Parathyroid adenoma (tissue), 2 donors: ENCODE measurements around the gene OR8A1.
"Not testable (repeated sequence)": the region's sequence is repeated elsewhere in the genome, so short reads cannot be mapped to it uniquely, and the experiment has no call there.

ENCODE experiments used
- H2AFZ ChIP-seq: fragments of 300-600 bp; sonication (generic); one replicate; pipeline ENCODE4 v1.7.0; 2017; ENCODE audit warnings: antibody characterized with exemption, mild to moderate bottlenecking
- H3K27ac ChIP-seq: fragments of 300-600 bp; sonication (generic); one replicate; pipeline ENCODE4 v1.7.0; 2017
- H3K27me3 ChIP-seq: fragments of 300-600 bp; sonication (generic); one replicate; pipeline ENCODE4 v1.7.0; 2017; ENCODE audit warnings: low read length; ENCODE audit not compliant: control insufficient read depth, insufficient read depth
- H3K36me3 ChIP-seq: fragments of 300-600 bp; sonication (generic); one replicate; pipeline ENCODE4 v1.7.0; 2017; ENCODE audit warnings: low read length; ENCODE audit not compliant: control insufficient read depth, insufficient read depth
- H3K4me1 ChIP-seq: fragments of 300-600 bp; sonication (generic); one replicate; pipeline ENCODE4 v1.7.0; 2017; ENCODE audit warnings: control low read depth
- H3K4me2 ChIP-seq: fragments of 300-600 bp; sonication (generic); one replicate; pipeline ENCODE4 v1.7.0; 2017; ENCODE audit warnings: low read length
- H3K4me3 ChIP-seq: fragments of 300-600 bp; sonication (generic); one replicate; pipeline ENCODE4 v1.7.0; 2017; ENCODE audit warnings: low read depth, low read length
- H3K79me2 ChIP-seq: fragments of 300-600 bp; sonication (generic); one replicate; pipeline ENCODE4 v1.7.0; 2017; ENCODE audit warnings: control low read depth
- H3K9ac ChIP-seq: fragments of 300-600 bp; sonication (generic); one replicate; pipeline ENCODE4 v1.7.0; 2017; ENCODE audit warnings: mild to moderate bottlenecking
- H3K9me3 ChIP-seq: fragments of 300-600 bp; sonication (generic); one replicate; pipeline ENCODE4 v1.7.0; 2017; ENCODE audit warnings: low read length; ENCODE audit not compliant: control insufficient read depth
- CTCF ChIP-seq: fragments of 300-600 bp; sonication (generic); IDR thresholded peaks from one replicate; pipeline ENCODE4 v1.7.0; 2017; ENCODE audit warnings: antibody characterized with exemption, mild to moderate bottlenecking
- donor health status: primary hyperparathyroidism.

OR8A1 gene

GRCh38 chr11:124600621-124601320 lies 31.0 kb downstream of the OR8A1 start:
- H3K9me3 ChIP-seq = no peaks in the 10 kb centered on the region
- no peak for TF ChIP-seq CTCF

GRCh38 chr11:124602193-124602592 lies 32.4 kb downstream of the OR8A1 start:
- Histone ChIP-seq H3K27me3 (no peaks in the 10 kb centered on the region), H3K27ac (no peak overlapping the region), H3K4me3 (no peak overlapping the region), H3K79me2 (no peaks in the 10 kb centered on the region), H2AFZ (no peak overlapping the region), H3K36me3 (no peaks in the 10 kb centered on the region), H3K9ac (no peak overlapping the region), H3K4me1 (no peaks in the 10 kb centered on the region), H3K9me3 (no peaks in the 10 kb centered on the region), H3K4me2 (no peak overlapping the region)
- TF ChIP-seq CTCF = no peak

More at GRCh38 chr11:124600621-124601320, 31.0 kb downstream of the OR8A1 start:
- Histone ChIP-seq H2AFZ (no peak overlapping the region), H3K79me2 (no peaks in the 10 kb centered on the region), H3K9ac (no peak overlapping the region), H3K27ac (no peak overlapping the region), H3K4me1 (no peaks in the 10 kb centered on the region), H3K4me3 (no peak overlapping the region), H3K27me3 (no peaks in the 10 kb centered on the region), H3K4me2 (no peak overlapping the region), H3K36me3 (no peaks in the 10 kb centered on the region)

GRCh38 chr11:124602723-124603122 lies 32.9 kb downstream of the OR8A1 start:
- not testable (repeated sequence) for H3K4me1 ChIP-seq, H3K27ac ChIP-seq, H3K9ac ChIP-seq, H3K27me3 ChIP-seq, H2AFZ ChIP-seq, H3K9me3 ChIP-seq, H3K4me3 ChIP-seq, H3K36me3 ChIP-seq, H3K4me2 ChIP-seq, H3K79me2 ChIP-seq

GRCh38 chr11:124605719-124606118 lies 35.9 kb downstream of the OR8A1 start:
- Histone ChIP-seq H3K79me2 (no peaks in the 10 kb centered on the region), H3K4me1 (no peaks in the 10 kb centered on the region), H3K9me3 (no peaks in the 10 kb centered on the region), H2AFZ (no peak overlapping the region), H3K4me2 (no peak overlapping the region), H3K27ac (no peak overlapping the region), H3K4me3 (no peak overlapping the region), H3K27me3 (no peaks in the 10 kb centered on the region), H3K36me3 (no peaks in the 10 kb centered on the region), H3K9ac (no peak overlapping the region)
- no peak for TF ChIP-seq CTCF

GRCh38 chr11:124608147-124608546 lies 38.4 kb downstream of the OR8A1 start:
- Histone ChIP-seq H2AFZ (no peak overlapping the region), H3K9ac (no peak overlapping the region), H3K36me3 (no peaks in the 10 kb centered on the region), H3K4me1 (no peaks in the 10 kb centered on the region), H3K9me3 (no peaks in the 10 kb centered on the region), H3K4me2 (no peak overlapping the region), H3K27me3 (no peaks in the 10 kb centered on the region), H3K4me3 (no peak overlapping the region), H3K27ac (no peak overlapping the region), H3K79me2 (no peaks in the 10 kb centered on the region)
- no peak for TF ChIP-seq CTCF
